ENCODE measurements around the gene FAP.

GRCh38 chr2:162241571-162241970, 1.7 kb downstream of the FAP start:
- TF ChIP-seq CTCF (IDR thresholded peaks at IDR 0.05) = no peak
- TF ChIP-seq POLR2A (IDR thresholded peaks at IDR 0.05) = no peak

All from thyroid gland (tissue), 4 donors.